Measurements from ENCODE around the gene FAM111B.
"Not testable (repeated sequence)": the region's sequence is repeated elsewhere in the genome, so short reads cannot be mapped to it uniquely, and the experiment has no call there.

Gene FAM111B

DNA sequence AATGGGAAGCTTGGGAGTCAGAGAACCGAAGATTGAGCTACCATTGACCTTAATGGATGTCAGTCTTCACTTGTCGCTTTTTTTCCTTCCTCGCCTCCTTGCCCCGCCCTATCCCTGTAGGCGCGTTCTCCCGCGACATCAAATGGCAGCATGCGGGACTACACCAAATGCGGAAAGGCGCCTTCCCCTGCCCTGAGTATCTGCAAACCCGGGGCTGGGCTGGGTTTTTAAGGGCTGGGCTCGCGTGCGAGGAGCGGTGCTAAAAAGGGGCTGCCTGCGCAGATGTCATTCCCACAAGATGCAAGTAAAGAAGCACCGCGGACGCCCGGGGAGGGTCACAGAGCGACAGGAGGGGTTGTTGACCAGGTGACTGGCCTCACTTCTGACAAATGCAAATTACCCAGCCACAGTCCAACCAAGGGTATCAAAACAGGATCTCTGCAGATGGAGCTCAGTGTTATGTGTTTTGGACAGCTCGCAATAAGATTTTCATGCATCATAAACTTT, 4.7 kb upstream of the FAM111B start:
- no peak for DNase-seq

DNA sequence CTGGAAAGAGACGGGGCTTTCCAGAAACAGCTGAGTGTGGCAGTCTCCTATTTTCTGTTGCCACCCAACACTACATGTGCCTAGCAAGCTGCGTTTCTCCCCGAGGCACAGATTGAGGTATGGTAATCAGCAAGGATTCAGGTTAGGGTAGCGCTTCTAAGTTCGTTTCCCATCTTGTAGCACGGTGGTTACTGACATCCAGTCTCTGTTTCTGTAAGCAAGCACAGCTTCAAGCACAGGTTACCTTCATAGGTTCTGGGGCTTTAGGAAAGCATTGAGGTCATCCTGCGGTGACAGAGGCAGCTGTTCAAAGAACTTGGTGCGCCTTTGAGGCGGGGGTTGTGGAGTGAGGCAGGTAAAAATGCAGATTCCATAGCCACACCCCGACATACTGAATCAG, 684 bp downstream of the FAM111B start:
- not testable (repeated sequence) for DNase-seq

DNA sequence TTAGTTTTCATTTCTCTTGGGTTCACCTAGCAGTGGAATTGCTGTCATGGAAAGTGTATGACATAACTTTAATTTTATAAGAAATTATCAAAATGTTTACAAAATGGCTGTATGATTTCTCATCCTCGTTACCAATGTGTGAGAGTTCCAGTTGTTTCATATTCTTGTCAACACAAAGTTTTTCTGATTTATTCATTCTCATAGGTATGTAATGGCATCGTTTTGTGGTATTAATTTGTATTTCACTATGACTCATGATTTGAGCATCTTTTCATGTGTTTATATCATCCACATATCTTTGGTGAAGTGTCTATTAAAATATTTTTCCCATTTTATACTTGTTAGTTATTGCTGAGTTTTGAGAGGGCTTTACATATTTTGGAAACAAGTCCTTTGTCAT, 5.5 kb downstream of the FAM111B start:
- DNase-seq = no peak

DNA sequence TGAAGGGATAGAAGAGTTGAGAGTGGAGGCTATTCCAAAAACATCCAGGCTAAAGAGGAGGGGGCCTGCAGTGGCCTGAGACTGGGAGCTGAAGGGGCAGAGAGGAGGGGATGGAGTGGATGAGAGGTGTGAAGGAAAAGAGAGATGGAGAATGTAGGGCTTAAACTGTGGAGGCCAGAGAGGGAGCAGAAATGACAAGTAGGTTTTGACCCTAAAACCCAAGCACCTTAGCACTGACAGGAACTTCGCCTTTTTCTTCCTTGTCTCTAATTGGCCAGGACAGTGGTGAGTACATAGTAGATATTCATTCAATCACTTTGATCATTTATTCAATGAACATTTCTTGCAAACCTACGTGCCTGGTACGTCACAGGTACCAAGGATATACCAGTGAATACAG, 7.3 kb downstream of the FAM111B start:
- no peak for DNase-seq

DNA sequence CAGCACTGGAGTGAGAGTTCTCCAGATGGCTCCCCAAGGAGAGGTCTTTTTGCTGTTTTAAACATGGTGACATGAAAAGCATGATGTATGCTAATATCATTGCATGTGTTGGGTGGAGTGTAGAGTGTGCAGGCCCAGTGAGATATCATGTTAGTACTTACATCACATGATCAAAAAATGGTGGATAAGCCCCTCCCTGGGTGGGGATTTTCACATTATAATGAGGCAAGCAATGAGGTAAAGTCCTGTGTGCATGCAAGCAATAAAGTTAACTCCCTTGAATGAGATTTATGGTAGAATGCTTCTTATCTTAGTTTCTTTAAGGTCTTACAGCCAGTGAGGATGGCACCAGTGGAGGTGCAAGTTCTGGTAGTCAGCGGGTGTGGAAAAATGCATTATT, 8.5 kb downstream of the FAM111B start:
- DNase-seq = no peak

DNA sequence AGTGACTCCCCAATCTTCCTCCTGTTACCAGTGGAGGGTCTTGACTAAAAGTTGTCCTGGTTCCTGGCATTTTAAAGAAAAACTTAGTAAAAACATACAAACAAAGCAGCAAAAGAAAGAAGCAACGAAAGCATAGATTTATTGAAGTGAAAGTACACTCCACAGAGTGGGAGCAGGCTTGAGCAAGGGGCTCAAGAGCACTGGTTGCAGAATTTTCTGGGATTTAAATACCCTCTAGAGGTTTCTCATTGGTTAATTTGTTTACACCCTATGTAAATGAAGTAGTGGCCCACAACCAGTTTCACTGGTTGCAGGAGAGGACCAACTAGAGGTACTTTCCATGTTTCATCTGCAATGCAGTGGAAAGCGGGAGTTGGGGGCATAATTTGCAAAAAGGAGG, 10.7 kb downstream of the FAM111B start:
- DNase-seq = no peak

DNA sequence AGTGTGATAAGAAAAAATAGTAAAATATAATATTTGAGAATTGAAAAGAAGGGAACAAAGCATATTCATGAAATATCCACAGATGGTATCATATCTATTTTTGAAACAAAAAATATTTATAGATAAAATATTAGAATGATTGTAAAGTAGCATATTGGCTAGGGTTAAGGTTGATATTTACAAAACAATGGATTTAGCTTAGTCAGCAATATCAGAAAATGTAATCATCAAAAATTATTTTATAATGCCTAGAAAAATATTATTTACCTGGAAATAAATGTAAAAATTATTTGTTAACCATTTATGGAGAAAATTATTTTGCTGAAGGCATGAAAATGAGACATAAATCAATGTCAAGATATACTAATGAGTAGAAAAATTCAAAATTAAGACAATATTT, 12.8 kb downstream of the FAM111B start:
- DNase-seq = no peak

DNA sequence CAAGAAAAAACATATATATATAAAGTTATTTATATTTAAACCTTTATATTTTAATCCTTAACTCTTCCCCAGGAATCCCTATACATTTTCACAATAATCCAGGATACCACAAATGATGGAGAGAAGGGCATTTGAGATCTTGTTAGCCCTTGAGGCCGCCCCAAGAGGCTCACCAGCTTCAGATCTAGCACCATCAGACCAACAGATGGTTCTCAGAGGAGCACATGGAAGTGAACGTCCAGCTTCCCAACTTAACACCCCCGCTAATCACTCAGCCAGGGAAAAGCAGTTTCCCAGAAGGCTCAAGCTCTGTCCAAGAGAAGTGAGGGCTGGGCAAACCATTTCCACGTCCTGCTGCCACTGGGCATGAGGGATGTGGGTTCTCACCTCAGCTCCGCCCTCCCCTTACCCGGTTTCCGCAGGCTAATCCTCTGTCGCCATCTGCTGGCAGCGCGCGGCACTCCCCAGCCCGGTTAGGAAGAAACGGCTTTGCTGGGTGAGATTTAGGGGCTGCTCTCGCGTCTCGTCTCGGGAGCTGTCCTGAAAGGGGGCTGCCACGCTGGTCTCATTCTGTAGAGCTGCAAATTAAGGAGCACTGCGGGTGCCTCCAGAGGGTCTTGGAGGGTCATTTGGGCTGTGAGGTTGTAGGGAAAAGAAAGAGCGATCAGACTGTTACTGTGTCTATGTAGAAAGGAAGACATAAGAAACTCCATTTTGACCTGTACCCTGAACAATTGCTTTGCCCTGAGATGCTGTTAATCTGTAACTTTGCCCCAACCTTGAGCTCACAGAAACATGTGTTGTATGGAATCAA, 28.8 kb downstream of the FAM111B start:
- no peak for DNase-seq

DNA sequence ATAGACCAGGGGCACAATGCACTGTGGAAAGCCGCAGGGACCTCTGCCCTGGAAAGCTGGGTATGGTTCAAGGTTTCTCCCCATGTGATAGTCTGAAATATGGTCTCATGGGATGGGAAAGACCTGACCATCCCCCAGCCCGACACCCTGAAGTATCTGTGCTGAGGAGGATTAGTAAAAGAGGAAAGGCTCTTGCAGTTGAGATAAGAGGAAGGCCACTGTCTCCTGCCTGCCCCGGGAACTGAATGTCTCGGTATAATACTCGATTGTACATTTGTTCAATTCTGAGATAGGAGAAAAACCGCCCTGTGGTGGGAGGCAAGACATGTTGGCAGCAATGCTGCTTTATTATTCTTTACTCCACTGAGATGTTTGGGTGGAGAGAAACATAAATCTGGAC, 29.5 kb downstream of the FAM111B start:
- DNase-seq = not testable (repeated sequence)

DNA sequence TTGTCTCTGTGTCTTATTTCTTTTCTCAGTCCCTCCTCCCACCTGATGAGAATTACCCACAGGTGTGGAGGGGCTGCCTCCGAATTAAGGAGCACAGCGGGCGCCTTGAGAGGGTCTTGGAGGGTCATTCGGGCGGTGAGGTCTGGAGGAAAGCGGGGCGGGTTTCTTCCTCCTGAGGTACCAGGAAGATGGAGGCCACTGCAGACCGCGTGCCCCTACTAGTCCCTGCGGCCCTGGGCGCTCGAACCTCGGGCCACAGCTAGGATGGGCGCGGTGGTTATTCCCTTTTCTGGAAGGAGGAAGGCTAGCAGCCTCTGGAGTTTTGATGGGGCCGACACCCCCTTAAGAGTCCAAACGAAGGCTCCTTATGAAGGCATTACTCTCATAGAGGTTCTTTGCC, 30.2 kb downstream of the FAM111B start:
- no peak for DNase-seq

DNA sequence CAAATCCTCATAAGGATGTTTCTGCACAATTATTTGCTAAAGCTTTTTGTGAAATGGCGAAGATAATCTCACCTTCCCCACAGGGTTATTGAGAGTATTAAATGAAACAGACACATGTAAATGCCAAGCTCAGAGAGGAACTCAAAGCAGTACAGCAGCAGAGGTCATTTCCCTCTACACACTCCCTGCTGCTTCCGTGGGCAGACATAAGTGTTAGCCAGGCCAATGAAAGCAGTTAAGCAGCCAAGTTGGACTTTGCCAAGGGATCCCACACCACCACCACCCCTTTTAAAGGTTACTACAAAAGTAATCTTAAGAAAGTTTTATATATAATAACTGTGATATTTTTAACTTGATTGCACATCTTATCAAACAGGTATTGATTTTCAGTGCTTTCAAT, 31.6 kb downstream of the FAM111B start:
- no peak for DNase-seq

DNA sequence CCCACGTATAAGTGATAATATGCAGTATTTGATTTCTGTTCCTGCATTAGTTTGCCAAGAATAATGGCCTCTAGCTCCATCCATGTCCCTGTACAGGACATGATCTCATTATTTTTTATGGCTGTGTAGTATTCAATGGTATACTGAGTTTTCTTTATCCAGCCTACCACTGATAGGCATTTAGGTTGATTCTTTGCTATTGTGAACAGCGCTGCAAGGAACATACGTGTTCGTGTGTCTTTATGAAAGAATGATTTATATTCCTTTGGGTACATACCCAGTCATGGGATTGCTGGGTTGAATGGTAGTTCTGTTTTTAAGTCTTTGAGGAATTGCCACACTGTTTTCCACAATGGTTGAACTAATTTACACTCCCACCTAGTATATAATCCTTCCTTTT, 34.2 kb downstream of the FAM111B start:
- no peak for DNase-seq

DNA sequence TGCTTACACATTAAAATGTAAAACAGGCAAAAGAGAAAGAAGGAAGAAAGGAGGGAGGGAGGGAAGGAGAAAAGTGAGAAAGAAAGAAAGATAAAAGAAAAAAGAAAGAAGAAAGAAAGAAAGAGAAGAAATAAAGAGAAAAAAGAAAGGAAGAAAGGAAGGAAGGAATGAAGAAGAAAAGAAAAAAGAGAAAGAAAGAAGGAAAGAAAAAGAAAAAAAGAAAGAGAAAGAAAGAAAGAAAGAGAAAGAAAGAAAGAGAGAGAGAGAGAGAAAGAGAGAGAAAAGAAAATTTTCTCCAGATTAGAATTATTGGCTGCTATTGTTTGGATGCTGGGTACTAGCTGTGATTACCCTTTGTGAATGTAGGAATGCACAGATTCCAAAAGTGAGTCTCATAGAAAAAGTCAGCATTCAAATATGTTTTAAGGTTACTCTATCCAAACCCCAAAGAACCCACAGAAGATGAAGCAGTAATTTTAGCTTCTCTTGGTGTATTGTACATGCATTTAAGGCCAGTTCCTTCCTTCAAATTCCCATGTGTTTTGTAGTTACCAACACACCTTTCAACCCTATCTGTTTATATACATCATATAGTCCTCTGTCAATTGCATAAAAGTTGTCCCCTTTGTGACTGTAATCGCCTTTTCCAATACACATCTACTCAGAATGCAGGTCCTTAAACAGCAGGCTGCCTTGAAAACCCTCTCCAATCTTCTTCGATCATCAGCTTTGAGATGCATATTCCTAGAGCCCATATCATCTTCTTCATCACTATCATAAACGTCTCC, 34.8 kb downstream of the FAM111B start:
- no peak for DNase-seq

DNA sequence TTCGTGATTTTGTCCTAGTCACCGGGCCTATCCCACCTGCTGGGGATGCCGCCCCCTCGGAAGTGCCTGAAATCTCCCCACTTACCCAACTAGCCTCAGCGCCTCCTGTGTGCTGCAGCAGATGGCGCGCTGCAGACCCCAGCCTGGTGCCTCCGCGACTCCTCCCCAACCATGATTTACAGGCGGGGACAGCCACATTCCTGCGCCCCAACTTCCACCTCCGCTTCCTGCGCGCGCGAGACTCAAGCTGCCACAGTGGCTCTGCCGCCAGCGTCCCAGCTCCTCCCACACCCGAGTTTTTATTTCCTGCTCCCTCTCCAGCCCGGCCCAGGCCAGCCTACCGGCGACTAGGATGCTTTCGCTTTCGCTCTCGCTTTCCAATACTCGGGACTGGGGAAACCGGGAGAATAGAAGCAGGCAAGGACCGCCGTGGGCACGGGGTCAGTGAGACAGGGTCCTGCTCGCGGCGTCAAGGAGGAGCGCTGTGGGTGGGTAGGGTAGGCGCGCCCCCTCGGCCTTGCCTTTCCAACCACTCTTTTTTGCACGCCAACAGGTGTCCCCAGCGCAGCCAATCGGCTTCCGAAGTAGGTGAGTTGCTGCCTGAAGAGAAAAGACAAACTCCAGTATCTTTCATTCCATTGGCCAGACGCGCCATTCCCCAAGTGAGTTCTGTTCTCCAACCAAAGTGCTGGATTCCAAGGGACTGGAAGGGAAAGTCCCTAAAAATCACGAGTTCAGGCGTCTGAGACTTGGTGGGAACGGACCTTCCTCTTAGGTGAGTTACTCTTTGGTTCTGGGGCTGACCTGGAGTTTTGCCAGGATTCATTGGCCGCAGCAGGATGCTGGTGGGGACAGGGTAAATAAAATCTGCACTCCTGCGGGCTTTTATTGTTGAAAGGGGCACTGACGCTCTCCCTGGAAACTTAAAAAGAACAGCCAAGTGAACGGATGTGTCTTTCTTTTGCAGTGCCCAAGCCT, 35.8 kb downstream of the FAM111B start, which contains the start of gene FAM111A:
FAM111A (plus strand) TSS at position 327 of the 978 bp plus-strand sequence. CDS start 6,017 bp downstream, outside the sequence.
- no peak for DNase-seq

DNA sequence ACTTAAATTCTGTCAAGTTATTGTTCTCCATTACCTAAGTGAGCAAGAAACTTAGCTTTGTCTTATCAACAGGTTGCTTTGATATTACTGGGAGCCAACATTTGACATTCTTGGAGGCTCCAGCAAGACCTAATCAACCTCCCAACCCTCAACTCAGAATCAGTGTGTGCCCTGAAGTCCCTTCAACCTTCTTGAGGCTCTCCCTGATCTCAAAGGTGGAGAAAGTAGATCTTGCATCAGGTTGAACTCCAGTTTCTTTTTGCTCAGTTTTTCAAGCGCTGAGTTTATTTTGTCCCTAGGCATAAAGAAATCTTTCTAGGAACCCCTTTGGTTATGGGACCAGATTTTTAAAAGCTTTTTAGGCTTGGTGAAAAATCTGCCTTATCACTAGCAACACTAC, 37.1 kb downstream of the FAM111B start:
- no peak for DNase-seq

DNA sequence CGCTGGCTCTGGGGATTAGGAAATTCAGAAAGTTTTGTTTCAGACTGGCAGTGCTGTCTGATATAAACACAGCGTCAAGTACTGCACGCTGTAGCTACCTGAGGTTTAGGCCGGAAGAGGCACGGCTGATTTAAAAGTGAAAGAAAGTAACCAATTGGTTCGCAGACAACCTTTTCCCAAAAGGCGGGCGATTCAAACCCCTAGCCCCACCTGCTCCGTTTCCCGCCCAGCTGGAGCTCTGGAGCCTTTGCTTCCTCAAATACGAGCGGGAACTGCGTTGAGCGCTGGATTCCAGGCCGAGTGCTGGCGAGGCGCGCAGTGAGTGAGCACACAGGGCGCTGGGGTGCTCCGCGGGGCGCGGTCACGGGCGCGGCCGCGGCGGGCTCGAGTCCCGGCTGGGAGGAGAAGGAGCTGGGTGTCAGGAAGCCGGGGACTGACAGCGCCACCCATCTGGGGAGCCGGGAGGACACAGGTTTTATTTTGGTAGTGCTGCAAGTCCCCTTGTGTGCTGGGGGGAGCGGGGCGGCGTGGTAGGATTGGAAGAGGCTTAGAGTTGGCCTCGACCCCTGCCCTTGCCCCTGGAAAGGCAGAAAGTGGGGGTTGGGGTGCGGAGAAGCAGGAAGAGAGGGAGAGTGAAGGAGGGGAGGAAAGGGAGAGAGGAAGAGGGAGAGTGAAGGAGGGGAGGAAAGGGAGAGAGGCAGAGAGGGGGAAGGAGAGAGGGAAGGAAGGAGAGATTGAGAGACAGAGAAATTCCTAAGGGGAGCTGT, 37.7 kb downstream of the FAM111B start:
- DNase-seq = no peak

DNA sequence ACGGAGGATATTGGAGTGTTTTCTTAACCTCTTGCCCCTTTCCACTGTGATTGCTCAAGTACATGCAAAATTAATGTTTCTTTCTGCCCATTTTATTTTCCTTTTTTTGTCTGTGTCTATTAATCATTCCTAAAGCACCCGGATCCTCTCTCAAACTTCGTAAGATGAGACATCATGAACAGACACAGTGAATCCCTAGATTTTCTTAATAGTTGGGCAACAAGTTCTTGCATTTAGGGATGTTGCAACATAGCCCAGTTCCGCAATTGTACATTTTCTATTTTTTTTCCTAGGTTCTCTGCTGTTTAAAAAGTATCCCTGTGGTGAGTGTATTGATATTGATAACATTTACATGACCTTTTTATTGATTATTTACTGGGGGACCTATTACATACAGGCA, 38.5 kb downstream of the FAM111B start:
- DNase-seq = no peak

DNA sequence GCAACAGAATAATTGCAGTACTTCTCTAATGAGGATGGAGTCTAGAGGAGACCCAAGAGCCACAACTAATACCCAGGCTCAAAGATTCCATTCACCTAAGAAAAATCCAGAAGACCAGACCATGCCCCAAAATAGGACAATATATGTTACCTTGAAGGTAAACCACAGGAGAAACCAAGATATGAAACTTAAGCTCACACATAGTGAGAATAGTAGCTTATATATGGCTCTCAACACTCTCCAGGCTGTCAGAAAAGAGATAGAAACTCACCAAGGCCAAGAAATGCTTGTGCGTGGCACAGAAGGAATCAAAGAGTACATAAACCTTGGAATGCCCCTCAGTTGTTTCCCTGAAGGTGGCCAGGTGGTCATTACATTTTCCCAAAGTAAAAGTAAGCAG, 44.7 kb downstream of the FAM111B start:
- DNase-seq = no peak

DNA sequence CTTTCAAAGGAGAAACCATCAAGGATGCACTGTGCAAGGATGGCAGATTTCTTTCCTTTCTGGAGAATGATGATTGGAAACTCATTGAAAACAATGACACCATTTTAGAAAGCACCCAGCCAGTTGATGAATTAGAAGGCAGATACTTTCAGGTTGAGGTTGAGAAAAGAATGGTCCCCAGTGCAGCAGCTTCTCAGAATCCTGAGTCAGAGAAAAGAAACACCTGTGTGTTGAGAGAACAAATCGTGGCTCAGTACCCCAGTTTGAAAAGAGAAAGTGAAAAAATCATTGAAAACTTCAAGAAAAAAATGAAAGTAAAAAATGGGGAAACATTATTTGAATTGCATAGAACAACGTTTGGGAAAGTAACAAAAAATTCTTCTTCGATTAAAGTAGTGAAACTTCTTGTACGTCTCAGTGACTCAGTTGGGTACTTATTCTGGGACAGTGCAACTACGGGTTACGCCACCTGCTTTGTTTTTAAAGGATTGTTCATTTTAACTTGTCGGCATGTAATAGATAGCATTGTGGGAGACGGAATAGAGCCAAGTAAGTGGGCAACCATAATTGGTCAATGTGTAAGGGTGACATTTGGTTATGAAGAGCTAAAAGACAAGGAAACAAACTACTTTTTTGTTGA, 45.4 kb downstream of the FAM111B start:
- DNase-seq = no peak

DNA sequence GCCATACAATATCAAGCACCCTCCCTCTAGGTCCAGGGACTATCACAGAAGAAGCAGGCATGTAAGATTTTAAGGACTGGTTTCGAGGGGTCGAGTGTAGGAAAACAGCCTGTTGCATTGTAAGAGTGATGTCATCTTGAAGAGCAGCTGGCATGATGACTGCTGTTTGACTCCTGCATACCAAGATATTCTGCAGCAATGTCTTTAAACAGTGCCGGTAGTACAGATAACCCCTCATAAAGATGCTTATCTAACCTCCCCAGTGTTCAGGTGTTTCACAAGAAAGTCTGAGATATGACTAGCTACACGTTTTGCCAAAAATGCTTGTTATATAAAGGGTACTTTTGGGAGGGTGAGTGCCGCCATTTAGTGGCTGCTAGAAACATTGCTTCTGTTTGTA, 47.6 kb downstream of the FAM111B start:
- DNase-seq = no peak

DNA sequence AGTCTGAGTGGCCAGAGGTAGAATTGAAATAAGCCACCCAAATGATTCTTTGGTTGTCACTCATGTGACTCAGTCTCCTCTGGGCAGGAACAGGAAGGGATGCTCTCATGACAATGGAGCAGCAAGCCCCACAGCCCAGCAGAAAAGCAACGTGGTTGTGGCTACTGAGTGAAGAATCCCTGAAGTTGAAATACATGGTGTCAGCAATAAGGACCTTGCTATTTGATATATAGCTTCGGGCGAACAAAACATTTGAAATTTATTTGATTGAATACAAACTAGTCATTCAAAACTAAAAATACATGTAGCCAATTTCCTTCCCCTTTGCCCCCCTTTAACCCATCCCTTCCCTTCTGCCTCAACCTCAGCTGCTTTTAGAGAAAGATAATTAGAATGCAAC, 50.4 kb downstream of the FAM111B start:
- DNase-seq = no peak
